Measurements from ENCODE around the gene P2RX1. TPM values are rescaled to one million over a fixed set of nuclear protein-coding genes. Genes with fewer than 3 reads are reported as not detected.

Gene P2RX1
- total and polyA plus RNA-seq, 8 donors = 17.7 to 41.8 (median 24.9) TPM

DNA sequence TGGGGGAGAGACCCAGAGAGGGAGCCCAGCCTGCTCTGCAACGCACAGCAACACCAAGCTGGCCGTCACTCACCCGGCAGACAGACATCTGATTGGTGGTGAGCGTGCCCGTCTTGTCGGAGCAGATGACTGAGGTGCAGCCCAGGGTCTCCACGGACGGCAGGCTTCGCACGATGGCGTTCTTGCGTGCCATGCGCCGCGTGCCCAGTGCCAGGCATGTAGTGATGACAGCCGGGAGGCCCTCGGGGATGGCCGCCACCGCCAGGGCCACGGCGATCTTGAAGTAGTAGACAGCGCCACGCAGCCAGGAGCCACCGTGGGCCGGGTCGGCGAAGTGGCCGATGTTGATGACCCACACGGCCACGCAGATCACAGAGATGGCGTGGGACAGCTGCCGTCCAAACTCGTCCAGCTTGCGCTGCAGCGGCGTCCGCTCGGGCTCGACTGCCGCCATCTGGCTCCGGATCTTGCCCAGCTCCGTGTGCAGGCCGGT lies 31.1 kb upstream of the P2RX1 start:
- peaks cover 0 to 4% (median 0%) of the 10 kb centered on the region in 3 donors for H3K36me3 ChIP-seq
- 94 to 95% methylated on average over 43 of the region's 43 CpGs for WGBS, 2 donors

DNA sequence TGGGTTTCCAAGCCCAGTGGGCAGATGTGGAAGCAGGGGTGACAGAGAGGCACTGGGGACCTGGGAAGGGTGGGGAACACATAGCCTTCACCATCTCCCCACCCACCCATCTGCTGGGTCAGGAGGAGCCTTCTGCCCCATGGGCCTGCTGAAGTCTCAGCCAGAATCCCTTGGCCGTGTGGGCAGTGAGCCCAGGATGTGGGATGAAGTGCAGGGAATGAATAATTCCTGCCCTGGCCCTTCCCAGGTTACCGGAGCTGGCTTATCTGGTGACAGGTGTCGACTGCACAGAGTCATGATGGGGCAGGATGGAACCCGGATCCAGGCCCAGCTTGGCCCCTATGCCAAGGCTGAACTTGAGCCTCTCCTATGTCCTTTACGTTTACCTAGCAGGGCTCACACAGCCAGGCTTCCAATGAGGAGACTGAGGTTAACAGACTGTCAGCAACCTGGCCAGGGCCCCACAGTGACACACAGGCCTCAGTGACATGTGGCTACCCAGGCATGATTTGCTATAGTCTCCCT lies 30.5 kb upstream of the P2RX1 start:
- H3K9me3 ChIP-seq = no peaks in the 10 kb centered on the region
- H3K36me3 ChIP-seq = peaks cover 0 to 4% (median 0%) of the 10 kb centered on the region in 3 donors
- H3K4me1 ChIP-seq = no peaks in the 10 kb centered on the region
- TF ChIP-seq, protein P1, sequence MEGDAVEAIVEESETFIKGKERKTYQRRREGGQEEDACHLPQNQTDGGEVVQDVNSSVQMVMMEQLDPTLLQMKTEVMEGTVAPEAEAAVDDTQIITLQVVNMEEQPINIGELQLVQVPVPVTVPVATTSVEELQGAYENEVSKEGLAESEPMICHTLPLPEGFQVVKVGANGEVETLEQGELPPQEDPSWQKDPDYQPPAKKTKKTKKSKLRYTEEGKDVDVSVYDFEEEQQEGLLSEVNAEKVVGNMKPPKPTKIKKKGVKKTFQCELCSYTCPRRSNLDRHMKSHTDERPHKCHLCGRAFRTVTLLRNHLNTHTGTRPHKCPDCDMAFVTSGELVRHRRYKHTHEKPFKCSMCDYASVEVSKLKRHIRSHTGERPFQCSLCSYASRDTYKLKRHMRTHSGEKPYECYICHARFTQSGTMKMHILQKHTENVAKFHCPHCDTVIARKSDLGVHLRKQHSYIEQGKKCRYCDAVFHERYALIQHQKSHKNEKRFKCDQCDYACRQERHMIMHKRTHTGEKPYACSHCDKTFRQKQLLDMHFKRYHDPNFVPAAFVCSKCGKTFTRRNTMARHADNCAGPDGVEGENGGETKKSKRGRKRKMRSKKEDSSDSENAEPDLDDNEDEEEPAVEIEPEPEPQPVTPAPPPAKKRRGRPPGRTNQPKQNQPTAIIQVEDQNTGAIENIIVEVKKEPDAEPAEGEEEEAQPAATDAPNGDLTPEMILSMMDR (IDR thresholded peaks at IDR 0.05) = no peak
- FAIRE-seq (no peak), DNase-seq (no peak), ATAC-seq (no peak)
- H3K27me3 ChIP-seq = no peaks in the 10 kb centered on the region
- intact Hi-C loops (cut with DNase I) = no loop called here
- no peak overlapping the region for H3K27ac ChIP-seq
- whole genome bisulfite sequencing, 2 donors = 52 to 66% methylated on average over 5 of the region's 5 CpGs
- H3K4me3 ChIP-seq = no peak overlapping the region

More for the DNA sequence above, 31.1 kb upstream of the P2RX1 start:
- no peaks in the 10 kb centered on the region for H3K4me1 ChIP-seq
- ATAC-seq (no peak), DNase-seq (no peak), FAIRE-seq (no peak)
- intact Hi-C loops (cut with DNase I) = no loop called here
- H3K27ac ChIP-seq = no peak overlapping the region
- H3K27me3 ChIP-seq = no peaks in the 10 kb centered on the region
- TF ChIP-seq, protein P1 (IDR thresholded peaks at IDR 0.05) = no peak
- no peak overlapping the region for H3K4me3 ChIP-seq
- H3K9me3 ChIP-seq = no peaks in the 10 kb centered on the region

DNA sequence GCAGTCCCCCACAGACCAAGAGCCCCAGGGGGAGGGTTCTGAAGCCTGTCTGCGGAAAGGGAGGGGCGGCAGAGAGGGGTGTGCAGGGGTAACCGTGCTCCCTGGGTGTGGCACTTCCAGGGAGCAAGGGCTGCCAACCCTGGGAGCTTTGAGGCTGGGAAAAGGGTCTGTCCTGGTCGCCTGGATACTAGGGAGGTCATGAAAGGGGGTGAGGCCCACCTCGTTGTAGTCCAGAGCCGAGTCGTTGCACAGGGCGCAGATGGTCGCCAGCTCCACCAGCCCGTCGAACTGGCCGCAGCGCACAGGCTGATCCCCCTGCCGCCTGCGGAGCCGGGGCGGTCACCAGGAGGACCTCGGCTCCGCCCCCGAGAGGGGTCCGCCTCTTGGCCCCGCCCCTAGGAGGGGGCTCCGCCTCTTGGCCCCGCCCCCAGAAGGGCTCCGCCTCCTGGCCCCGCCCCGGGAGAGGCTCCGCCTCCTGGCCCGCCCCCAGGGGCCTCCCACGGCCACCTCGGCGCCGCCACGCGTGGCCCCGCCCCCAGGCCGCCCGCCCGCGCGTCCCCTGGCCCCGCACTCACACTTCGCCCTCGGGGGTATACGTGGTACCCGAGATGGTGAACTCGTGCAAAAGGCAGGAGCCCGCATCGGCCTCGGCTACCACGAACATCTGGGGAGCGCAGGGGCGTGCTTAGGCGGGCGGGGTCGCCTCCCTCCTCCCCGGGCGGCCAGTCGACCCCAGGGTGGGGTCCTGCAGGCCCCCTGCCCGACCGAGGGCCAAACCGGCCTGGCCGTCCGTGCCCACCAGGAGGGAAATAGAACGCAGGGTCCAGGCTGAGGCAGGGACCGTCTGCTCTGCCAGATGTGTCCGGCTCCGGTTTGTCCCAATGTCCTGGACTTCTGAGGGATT lies 28.5 kb upstream of the P2RX1 start:
- H3K4me3 ChIP-seq = no peak overlapping the region
- WGBS, 2 donors = 66 to 73% methylated on average over 52 to 68 of the region's 68 CpGs
- ATAC-seq (peak; percentile 22 to 76 (median 68)), DNase-seq (peak in 2 of 6 donors; percentile 61 to 70), FAIRE-seq (no peak)
- intact Hi-C loops (cut with DNase I) = no loop called here
- H3K4me1 ChIP-seq = no peaks in the 10 kb centered on the region
- peaks cover 0 to 12% (median 0%) of the 10 kb centered on the region in 3 donors for H3K36me3 ChIP-seq
- no peaks in the 10 kb centered on the region for H3K27me3 ChIP-seq
- no peak overlapping the region for H3K27ac ChIP-seq
- TF ChIP-seq, protein P1 (IDR thresholded peaks at IDR 0.05) = no peak
- H3K9me3 ChIP-seq = no peaks in the 10 kb centered on the region

DNA sequence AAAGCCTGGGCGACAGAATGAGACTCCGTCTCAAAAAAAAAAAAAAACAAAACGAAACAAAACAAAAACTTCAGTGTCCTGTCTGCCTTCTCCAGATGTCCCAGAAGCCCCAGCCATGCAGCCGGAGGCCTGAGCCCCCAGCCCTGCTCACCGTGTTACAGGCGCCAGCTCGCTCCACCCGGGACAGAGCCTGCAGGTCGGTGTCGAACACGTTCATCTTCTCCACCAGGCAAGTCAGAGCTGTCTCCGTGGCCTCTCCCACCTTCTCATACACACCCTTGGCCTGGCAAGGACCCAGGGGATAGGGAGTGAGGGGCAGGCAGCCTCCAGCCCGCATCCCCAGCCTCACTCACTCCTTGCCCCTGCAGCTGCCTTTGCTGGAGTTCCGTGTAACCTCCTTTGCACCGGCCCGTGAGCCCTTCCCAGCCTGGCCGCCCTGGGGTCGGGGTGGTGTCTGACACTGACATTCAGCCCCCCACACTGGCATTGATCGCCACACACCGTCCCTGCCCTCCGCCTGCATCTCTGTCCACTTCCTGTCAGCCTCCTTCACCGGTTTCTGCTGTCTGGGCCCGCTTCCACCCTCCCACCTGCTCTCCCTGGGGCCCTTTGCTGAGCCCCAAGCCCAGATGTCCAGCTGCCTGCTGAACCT lies 27.1 kb upstream of the P2RX1 start:
- intact Hi-C loops (cut with DNase I) = no loop called here
- no peak overlapping the region for H3K27ac ChIP-seq
- no peak for DNase-seq

More for the DNA sequence above, 27.1 kb upstream of the P2RX1 start:
- TF ChIP-seq, protein P1 (IDR thresholded peaks at IDR 0.05) = no peak
- Histone ChIP-seq H3K4me1 (no peaks in the 10 kb centered on the region), H3K36me3 (peaks cover 0 to 12% (median 0%) of the 10 kb centered on the region in 3 donors), H3K27me3 (no peaks in the 10 kb centered on the region), H3K9me3 (no peaks in the 10 kb centered on the region), H3K4me3 (no peak overlapping the region)
- ATAC-seq = no peak
- FAIRE-seq = no peak
- 92 to 93% methylated on average over 23 of the region's 23 CpGs for WGBS, 2 donors
